HG02970 (cell line): ENCODE measurements around the gene SPDYA.
"Not testable (repeated sequence)": the region's sequence is repeated elsewhere in the genome, so short reads cannot be mapped to it uniquely, and the experiment has no call there.

Experiments
- ATAC-seq: cut with Tn5 transposase; IDR thresholded peaks from one replicate; pipeline ENCODE4 v1.9.1; 2021; ENCODE audit warnings: mild to moderate bottlenecking, moderate library complexity, moderate number of reproducible peaks; ENCODE audit not compliant: unreplicated experiment, low FRiP score

Gene SPDYA

GRCh38 chr2:28810384-28811285 lies at the start of gene SPDYA:
TSS of gene SPDYA (plus strand) at chr2:28810834. CDS start at chr2:28816015, 5,181 bp downstream.
- ATAC-seq: no peak

- no peak for ATAC-seq
Measured at GRCh38 chr2:28761420-28761819, 49.2 kb upstream of the SPDYA start.

- ATAC-seq: no peak
Measured at GRCh38 chr2:28764909-28765711, 45.5 kb upstream of the SPDYA start.

GRCh38 chr2:28766070-28766469 lies 44.6 kb upstream of the SPDYA start:
- ATAC-seq: no peak

- no peak for ATAC-seq
Measured at GRCh38 chr2:28767337-28767736, 43.3 kb upstream of the SPDYA start.

- no peak for ATAC-seq
Measured at GRCh38 chr2:28768422-28768821, 42.2 kb upstream of the SPDYA start.

- no peak for ATAC-seq
Measured at GRCh38 chr2:28768952-28769351, 41.7 kb upstream of the SPDYA start.

- ATAC-seq: no peak
Measured at GRCh38 chr2:28772351-28772750, 38.3 kb upstream of the SPDYA start.

- ATAC-seq: no peak
Measured at GRCh38 chr2:28776471-28776870, 34.2 kb upstream of the SPDYA start.

- no peak for ATAC-seq
Measured at GRCh38 chr2:28778392-28778791, 32.2 kb upstream of the SPDYA start.

- no peak for ATAC-seq
Measured at GRCh38 chr2:28779001-28779400, 31.6 kb upstream of the SPDYA start.

- ATAC-seq: no peak
Measured at GRCh38 chr2:28780496-28780895, 30.1 kb upstream of the SPDYA start.

GRCh38 chr2:28782423-28782822 lies 28.2 kb upstream of the SPDYA start:
- ATAC-seq: no peak

- ATAC-seq: not testable (repeated sequence)
Measured at GRCh38 chr2:28784570-28784969, 26.1 kb upstream of the SPDYA start.

- ATAC-seq: no peak
Measured at GRCh38 chr2:28796620-28797019, 14.0 kb upstream of the SPDYA start.

GRCh38 chr2:28801726-28802125 lies 8.9 kb upstream of the SPDYA start:
- no peak for ATAC-seq

- ATAC-seq: no peak
Measured at GRCh38 chr2:28802975-28803429, 7.6 kb upstream of the SPDYA start.

GRCh38 chr2:28809927-28810326 lies 707 bp upstream of the SPDYA start:
- ATAC-seq: no peak

GRCh38 chr2:28818053-28818452 lies 7.4 kb downstream of the SPDYA start:
- no peak for ATAC-seq

GRCh38 chr2:28821295-28821958 lies 10.8 kb downstream of the SPDYA start:
- ATAC-seq: no peak

- ATAC-seq: no peak
Measured at GRCh38 chr2:28822036-28822435, 11.4 kb downstream of the SPDYA start.
